Activated T-cell treated with anti-CD3 and anti-CD28 coated beads, Interleukin-2, amount 50 U/mL, for 72 hours (primary cell): Measurements from ENCODE around the gene ABCA10. TPM values are rescaled to one million over a fixed set of nuclear protein-coding genes. Genes with fewer than 3 reads are reported as not detected.

Source experiments
- ATAC-seq, 2 donors: fragments of 150-1000 bp; cut with Tn5 transposase; replicated peaks in 1 of 2; 2 replicates each; pipeline ENCODE4 v1.10.0; 2021; ENCODE audit warnings: moderate library complexity in 2 of 2, mild to moderate bottlenecking in 1 of 2
- DNase-seq, 2 donors: peaks; one replicate each; pipeline ENCODE4 v3.0.0; 2021 to 2022; ENCODE audit warnings: mixed read lengths in 1 of 2
- H3K27ac Mint-ChIP-seq: one replicate; pipeline ENCODE4 v1.8.0; 2022; ENCODE audit warnings: mild to moderate bottlenecking, moderate library complexity, mixed read lengths
- H3K27me3 Mint-ChIP-seq: one replicate; pipeline ENCODE4 v1.8.0; 2022; ENCODE audit warnings: low read depth, mixed read lengths
- H3K36me3 Mint-ChIP-seq, 2 donors: one replicate each; pipeline ENCODE4 v1.8.0; 2022; ENCODE audit warnings: mixed read lengths in 2 of 2, mild to moderate bottlenecking in 1 of 2; ENCODE audit not compliant: insufficient read depth in 2 of 2
- H3K4me1 Mint-ChIP-seq: one replicate; pipeline ENCODE4 v1.8.0; 2022; ENCODE audit warnings: low read depth, mixed read lengths
- H3K4me3 Mint-ChIP-seq, 2 donors: one replicate each; pipeline ENCODE4 v1.8.0; 2022; ENCODE audit warnings: mild to moderate bottlenecking in 2 of 2, mixed read lengths in 2 of 2, moderate library complexity in 2 of 2
- H3K9me3 Mint-ChIP-seq, 2 donors: one replicate each; pipeline ENCODE4 v1.8.0; 2022; ENCODE audit warnings: mixed read lengths in 2 of 2
- total RNA-seq, 2 donors: library from RNA; stranded (reverse); gene quantifications; one replicate each; pipeline ENCODE4 v1.2.3, GENCODE V29; 2022

The ABCA10 gene
- total RNA-seq, 2 donors from 2014 or later = 2.0 to 2.1 TPM

DNA sequence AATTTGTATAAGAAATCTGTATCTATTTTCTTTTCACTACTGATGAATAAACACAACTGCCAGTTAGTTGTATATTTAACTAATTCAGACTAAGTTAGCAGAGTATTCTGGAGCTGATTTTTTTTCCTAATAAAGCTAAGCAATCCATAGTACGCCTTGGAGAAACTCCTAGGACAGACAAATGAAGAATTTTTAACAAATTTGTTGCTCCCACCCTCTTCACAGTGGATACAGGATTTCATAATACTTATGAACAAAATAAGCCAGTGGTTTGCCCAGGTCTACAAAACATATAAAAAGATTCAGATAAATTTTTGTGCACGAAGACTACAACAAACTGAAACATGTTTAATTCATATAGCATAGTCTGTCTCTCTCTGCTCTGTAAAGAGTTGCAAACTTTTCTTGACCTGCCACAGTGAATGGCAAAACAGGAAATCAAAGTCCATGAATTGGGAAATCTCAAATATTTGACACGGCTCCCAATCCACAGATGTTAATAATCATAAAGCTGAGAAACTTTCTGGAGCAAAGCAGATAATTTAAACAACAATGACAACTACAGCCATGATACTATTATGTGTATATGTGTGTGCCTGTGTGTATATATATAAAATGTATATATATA, 86.3 kb downstream of the ABCA10 start:
- H3K27ac Mint-ChIP-seq = no peak overlapping the region
- ATAC-seq = no peak
- H3K4me1 Mint-ChIP-seq = no peaks in the 10 kb centered on the region
- H3K36me3 Mint-ChIP-seq = no peaks in the 10 kb centered on the region
- no peak overlapping the region for H3K4me3 Mint-ChIP-seq
- peaks cover 4% of the 10 kb centered on the region for H3K27me3 Mint-ChIP-seq
- no peaks in the 10 kb centered on the region for H3K9me3 Mint-ChIP-seq
- no peak for DNase-seq

DNA sequence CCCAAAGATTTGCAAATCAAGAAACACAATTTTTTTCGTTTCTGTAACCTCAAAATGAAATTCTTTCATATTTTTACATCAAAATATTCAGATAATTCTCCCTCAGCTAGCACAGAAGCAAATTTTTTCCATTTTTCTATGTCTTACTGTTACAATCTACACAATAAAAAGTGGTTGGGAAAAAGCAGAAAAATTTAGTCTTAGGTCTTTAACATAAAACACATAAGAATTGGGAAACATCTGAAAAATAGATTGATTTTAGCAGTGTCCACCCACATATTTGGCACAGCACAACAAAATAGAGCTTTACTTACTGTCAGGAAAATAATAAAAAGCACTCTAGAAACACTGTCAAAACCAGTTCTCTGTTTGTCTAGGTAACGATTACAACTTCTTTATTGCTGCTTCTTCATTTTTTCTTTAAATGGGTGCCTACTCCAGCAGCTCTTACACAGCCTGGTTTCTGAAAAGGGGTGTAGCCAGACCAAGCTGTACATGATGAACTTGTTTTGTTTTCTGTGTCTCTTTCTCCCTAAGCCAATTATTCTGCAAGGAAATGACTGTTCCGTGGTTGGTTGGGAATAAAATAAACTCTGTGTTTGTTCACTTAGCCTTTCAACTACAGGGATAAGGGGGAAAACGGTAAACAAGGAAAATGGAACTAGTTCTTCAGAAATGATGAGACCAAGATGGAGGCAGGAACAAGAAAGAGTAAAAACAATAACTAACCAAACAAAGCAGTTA, 87.0 kb downstream of the ABCA10 start, which contains the start of gene ABCA6:
Gene ABCA6 (minus strand): TSS at position 465 of the 744 bp plus-strand sequence. CDS start 1,192 bp downstream, outside the sequence.
- Mint-ChIP-seq H3K9me3 (no peaks in the 10 kb centered on the region), H3K4me1 (no peaks in the 10 kb centered on the region), H3K36me3 (no peaks in the 10 kb centered on the region), H3K27ac (no peak within 1 kb of the TSS), H3K27me3 (peaks cover 4% of the 10 kb centered on the region), H3K4me3 (no peak within 1 kb of the TSS)
- ATAC-seq (no peak), DNase-seq (no peak)

DNA sequence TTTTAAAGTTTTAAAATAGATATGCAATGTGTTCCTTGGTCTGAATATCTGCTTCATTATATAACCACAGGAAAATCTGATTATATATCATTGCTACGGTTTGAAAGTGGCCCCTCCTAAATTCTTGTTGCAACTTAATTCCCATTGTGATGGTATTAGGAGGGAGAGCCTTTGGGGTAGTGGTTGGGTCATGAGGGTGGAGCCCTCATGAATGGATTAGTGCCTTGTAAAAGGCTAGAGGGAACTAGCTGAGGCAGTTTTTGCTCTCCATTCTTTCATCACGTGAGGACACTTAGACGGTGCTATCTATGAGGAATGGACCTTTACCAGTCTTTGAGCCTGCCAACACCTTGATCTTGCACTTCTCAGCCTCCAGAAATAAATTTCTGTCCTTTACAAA, 94.5 kb downstream of the ABCA10 start:
- no peak overlapping the region for H3K4me3 Mint-ChIP-seq
- H3K27me3 Mint-ChIP-seq = no peaks in the 10 kb centered on the region
- H3K36me3 Mint-ChIP-seq = no peaks in the 10 kb centered on the region
- no peak for ATAC-seq
- H3K27ac Mint-ChIP-seq = no peak overlapping the region
- peaks cover 0 to 2% of the 10 kb centered on the region in 2 donors for H3K9me3 Mint-ChIP-seq
- no peaks in the 10 kb centered on the region for H3K4me1 Mint-ChIP-seq
- no peak for DNase-seq

DNA sequence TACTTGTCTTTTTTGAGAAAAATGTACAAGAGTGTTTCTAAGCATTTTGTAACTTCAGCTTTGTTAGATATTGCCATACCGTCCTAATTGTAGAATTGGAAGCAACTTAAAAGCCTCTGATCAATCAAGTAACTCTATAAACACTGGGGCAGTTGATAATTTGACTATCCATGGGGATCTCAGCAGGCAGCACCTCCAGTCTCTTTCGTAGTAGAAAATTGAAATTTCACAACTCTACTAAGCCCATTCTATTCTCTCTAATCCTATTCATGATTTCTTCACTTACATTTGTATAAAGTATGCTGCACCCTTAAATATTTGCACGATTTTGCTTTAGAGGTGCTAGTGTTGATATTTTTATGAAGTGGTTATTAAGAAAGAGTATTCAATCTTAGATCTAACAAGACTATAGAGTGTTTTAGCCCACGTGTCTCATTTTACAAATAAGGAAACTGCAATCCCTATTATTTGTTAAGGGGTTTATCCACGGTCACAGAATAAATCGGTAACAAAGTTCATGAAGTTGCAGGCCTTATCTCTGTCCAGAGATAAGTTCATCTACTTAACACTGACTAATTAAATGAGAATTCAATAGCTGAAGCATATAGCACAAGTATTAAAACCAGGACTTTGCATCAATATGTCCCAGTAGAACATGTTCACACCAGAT, 97.9 kb downstream of the ABCA10 start:
- Mint-ChIP-seq H3K27ac (no peak overlapping the region), H3K27me3 (no peaks in the 10 kb centered on the region), H3K9me3 (peaks cover 0 to 2% of the 10 kb centered on the region in 2 donors), H3K36me3 (no peaks in the 10 kb centered on the region), H3K4me1 (no peaks in the 10 kb centered on the region), H3K4me3 (no peak overlapping the region)
- DNase-seq (no peak), ATAC-seq (no peak)

DNA sequence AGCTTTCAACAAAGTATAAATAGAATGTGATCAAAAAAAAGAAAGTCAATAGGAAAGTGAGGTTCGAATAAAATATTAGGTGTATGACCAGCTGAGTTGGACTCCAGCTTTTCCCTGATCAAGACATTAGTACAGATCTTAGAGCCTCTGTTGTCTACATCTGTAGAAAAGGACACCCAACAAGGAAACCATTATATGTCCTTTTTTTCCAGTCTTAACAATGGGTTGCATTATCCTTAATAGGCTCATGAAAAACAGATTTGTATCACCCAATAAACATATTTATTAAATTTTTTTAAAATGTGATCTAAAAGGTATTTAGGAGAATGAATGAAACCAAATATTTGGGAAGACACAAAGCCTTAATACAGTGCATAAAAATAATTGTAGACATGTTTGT, 105.0 kb downstream of the ABCA10 start:
- Mint-ChIP-seq H3K9me3 (no peaks in the 10 kb centered on the region), H3K36me3 (no peaks in the 10 kb centered on the region), H3K4me3 (no peak overlapping the region), H3K27ac (no peak overlapping the region), H3K4me1 (no peaks in the 10 kb centered on the region), H3K27me3 (no peaks in the 10 kb centered on the region)
- DNase-seq = no peak
- ATAC-seq = no peak

DNA sequence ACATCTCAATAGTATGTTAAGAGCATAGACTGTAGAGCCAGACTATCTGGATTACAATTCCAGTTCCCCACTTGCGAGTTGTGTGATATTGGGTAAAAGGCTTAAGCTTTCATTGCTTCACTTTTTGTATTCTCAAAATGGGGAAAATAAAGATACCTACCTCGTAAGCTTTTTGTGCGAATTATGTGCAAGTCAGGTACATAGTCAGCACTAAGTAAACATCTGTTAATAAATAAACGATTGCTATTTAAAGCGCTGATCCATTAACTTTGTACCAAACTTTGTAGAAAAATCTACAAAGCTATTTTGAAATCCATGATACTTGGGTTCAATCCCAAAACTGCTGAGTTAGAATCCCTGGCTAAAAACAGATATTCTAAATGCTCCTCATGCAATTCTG, 106.6 kb downstream of the ABCA10 start:
- H3K27ac Mint-ChIP-seq = no peak overlapping the region
- H3K36me3 Mint-ChIP-seq = no peaks in the 10 kb centered on the region
- no peak overlapping the region for H3K4me3 Mint-ChIP-seq
- H3K4me1 Mint-ChIP-seq = no peaks in the 10 kb centered on the region
- no peaks in the 10 kb centered on the region for H3K27me3 Mint-ChIP-seq
- DNase-seq = no peak
- ATAC-seq = no peak
- H3K9me3 Mint-ChIP-seq = no peaks in the 10 kb centered on the region

DNA sequence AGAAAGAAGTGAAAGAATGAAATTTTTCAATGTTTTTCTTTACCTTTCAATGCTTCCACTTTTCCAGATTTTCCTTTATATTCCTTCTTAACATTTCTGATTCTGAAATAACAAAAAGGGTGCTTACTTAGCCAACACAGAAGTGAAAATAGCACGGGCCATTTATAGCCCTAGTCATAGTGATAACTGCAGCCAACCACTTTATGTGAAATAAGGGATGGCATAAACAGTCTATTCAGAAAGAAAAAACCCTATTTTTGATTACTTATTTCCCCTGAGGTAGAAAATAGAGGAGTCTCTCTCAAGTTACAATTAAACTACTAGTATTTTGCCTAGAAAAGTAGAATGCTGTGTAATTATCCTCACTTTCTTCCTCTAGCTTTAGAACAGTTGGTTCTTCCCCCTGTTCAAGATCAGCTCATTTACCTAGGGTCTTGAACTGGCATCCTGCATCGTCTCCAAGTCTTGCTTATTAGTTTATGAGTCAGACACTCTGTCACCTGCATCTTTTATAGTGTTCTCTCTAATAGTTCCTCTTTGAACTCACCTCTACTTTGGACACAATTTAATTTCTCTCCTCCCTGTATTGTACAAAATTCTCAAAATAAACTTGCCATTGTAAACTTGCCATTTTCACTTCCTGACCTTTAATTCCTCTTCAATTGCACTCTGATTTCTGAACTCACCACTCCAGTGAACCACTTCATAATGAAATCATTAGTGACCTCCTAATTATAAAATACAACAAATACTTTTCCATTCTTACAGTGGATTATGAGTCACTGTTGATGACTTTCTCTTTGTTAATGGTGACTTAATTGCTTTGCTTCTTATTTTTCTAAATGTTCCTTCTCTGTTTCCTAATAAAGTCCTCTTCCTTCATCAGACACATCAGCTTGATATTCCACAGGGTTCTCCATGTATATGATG, 110.5 kb downstream of the ABCA10 start:
- H3K27ac Mint-ChIP-seq = no peak overlapping the region
- no peaks in the 10 kb centered on the region for H3K36me3 Mint-ChIP-seq
- no peak overlapping the region for H3K4me3 Mint-ChIP-seq
- H3K4me1 Mint-ChIP-seq = no peaks in the 10 kb centered on the region
- no peak for ATAC-seq
- no peaks in the 10 kb centered on the region for H3K9me3 Mint-ChIP-seq
- no peaks in the 10 kb centered on the region for H3K27me3 Mint-ChIP-seq
- no peak for DNase-seq

DNA sequence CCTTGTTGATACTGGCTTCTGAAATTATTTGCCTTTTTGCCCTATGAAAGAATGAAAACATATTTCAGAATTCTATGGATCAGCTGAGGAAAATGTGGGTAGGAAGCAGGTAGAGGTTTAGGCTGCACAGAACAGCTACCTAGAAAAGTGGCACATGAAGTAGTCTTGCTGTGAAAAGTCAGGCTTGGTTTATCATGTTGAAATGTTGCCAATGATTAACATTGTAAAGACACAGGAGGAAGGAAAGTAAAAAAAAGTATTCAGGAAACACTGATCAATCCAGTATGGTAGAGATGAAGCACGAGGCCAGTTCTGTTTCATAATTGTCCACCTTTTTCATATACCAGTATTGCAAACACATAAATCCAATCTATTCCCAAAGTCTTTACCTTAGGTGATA, 116.8 kb downstream of the ABCA10 start:
- Mint-ChIP-seq H3K27me3 (no peaks in the 10 kb centered on the region), H3K4me1 (no peaks in the 10 kb centered on the region), H3K9me3 (no peaks in the 10 kb centered on the region), H3K27ac (no peak overlapping the region), H3K4me3 (no peak overlapping the region), H3K36me3 (no peaks in the 10 kb centered on the region)
- ATAC-seq (no peak), DNase-seq (no peak)

DNA sequence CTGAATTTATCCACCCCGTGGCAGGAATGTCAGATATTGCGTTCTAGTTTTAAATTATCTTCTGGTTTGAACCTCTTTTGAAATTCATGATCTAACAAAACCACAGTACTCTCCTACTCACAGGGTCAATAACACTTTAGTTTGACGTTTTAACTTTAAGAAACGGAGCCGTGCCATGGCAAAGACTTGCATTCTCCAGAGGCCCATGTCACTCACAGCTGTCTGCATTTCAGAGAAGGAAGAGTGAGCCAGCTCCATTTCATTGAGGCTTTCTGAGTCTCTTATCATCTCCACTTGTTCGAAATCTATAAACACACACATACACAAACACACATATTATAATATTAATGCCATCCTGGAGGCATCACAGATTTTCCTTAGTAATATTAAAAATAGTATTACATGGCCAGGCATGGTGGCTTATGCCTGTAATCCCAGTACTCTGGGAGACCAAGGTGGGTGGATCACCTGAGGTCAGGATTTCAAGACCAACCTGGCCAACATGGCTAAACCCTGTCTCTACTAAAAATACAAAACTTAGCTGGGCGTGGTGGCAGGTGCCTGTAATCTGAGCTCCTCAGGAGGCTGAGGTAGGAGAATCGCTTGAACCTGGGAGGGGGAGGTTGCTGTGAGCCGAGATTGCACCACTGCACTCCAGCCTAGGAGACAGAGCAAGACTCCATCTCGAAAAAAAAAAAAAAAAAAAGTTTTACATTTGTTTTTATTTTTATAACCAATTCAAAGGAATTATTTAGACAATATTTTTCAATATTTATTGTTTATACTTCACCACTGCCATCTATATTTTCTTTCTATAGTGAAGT, 122.5 kb downstream of the ABCA10 start:
- H3K27me3 Mint-ChIP-seq = no peaks in the 10 kb centered on the region
- H3K9me3 Mint-ChIP-seq = no peaks in the 10 kb centered on the region
- H3K27ac Mint-ChIP-seq = no peak overlapping the region
- DNase-seq (no peak), ATAC-seq (no peak)
- no peaks in the 10 kb centered on the region for H3K4me1 Mint-ChIP-seq
- no peak overlapping the region for H3K4me3 Mint-ChIP-seq
- H3K36me3 Mint-ChIP-seq = no peaks in the 10 kb centered on the region

DNA sequence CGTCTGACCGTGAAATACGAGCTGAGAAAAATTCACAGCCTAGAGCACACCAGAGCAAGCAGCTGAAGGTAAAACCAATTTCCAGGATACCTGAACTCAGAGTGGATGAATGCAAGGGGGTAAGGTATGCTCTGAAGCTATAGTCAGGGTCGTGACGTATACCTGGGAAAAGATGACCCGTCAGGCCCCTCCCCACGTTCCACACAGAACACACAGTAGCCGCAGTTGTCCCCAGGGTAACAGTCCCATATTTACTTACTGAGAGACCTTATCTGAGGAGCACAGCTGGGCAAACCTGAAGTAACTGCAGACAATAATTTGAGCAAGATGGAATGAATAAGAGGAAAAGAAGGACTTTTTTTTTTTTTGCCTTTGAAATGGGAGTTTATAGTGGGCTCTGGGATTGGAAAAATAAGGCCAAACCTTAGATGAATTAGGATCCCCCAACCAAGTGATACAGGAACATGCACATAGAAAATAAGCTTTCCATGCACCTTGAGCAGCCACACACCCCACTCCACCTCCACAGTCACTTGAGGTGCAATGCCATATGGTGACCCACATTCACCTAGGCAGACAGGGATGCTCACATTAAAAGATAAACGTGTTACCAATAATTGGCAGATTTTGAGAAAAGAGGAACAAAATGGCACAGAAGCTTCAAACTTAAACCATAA, 124.9 kb downstream of the ABCA10 start:
- no peak for DNase-seq
- Mint-ChIP-seq H3K9me3 (no peaks in the 10 kb centered on the region), H3K4me3 (no peak overlapping the region), H3K36me3 (no peaks in the 10 kb centered on the region), H3K4me1 (no peaks in the 10 kb centered on the region), H3K27me3 (no peaks in the 10 kb centered on the region), H3K27ac (no peak overlapping the region)
- no peak for ATAC-seq

DNA sequence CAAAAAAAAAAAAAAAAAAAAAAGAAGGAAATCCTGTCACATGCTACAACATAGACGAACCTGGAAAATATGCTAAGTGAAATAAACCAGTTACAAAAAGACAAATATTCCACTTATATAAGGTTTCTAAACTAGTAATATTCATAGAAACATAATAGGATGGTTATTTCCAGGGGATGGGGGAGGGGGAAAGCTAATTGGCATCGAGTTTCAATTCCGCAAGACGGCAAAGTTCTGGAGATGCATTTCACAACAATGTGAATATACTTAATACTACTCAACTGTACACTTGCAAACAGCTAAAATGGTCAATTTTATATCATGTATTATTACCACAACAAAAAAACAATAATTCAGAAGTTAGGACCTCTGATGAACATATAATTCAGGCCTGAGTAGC, 130.0 kb downstream of the ABCA10 start:
- no peaks in the 10 kb centered on the region for H3K36me3 Mint-ChIP-seq
- H3K27me3 Mint-ChIP-seq = no peaks in the 10 kb centered on the region
- ATAC-seq (no peak), DNase-seq (no peak)
- no peak overlapping the region for H3K27ac Mint-ChIP-seq
- H3K9me3 Mint-ChIP-seq = no peaks in the 10 kb centered on the region
- H3K4me1 Mint-ChIP-seq = peaks cover under 1% of the 10 kb centered on the region
- no peak overlapping the region for H3K4me3 Mint-ChIP-seq
